ENCODE results near the gene NPSR1.
"Not testable (repeated sequence)": the region's sequence is repeated elsewhere in the genome, so short reads cannot be mapped to it uniquely, and the experiment has no call there.

DNA sequence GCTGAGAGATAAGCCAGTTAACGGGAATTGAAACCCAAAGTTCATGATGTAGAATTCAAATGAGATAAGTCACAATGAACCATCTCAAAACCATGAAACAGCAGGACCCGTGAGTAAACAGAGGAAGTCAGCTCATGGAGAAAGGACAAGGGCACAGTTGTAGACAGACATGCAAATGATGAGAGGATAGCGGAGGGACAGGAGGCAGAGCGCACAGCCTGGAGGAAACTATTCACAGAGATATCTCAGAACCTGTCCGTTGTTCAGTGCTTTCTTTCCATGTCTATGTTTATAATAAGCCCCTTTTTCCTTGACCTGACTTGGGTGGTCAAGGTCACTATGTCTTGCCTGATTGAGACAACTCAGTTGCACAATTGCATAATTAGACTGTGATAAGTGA, 208.2 kb downstream of the NPSR1 start:
- TF ChIP-seq POLR2AphosphoS5, EP300, POLR2A (IDR thresholded peaks at IDR 0.05): not testable (repeated sequence)
- TF ChIP-seq, protein P1, sequence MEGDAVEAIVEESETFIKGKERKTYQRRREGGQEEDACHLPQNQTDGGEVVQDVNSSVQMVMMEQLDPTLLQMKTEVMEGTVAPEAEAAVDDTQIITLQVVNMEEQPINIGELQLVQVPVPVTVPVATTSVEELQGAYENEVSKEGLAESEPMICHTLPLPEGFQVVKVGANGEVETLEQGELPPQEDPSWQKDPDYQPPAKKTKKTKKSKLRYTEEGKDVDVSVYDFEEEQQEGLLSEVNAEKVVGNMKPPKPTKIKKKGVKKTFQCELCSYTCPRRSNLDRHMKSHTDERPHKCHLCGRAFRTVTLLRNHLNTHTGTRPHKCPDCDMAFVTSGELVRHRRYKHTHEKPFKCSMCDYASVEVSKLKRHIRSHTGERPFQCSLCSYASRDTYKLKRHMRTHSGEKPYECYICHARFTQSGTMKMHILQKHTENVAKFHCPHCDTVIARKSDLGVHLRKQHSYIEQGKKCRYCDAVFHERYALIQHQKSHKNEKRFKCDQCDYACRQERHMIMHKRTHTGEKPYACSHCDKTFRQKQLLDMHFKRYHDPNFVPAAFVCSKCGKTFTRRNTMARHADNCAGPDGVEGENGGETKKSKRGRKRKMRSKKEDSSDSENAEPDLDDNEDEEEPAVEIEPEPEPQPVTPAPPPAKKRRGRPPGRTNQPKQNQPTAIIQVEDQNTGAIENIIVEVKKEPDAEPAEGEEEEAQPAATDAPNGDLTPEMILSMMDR (IDR thresholded peaks at IDR 0.05): not testable (repeated sequence)

Data from sigmoid colon (tissue), 4 donors.